Esophagus (tissue), 2 donors: ENCODE measurements around the gene LILRB1. TPM values are rescaled to one million over a fixed set of nuclear protein-coding genes. Genes with fewer than 3 reads are reported as not detected.
"Not testable (repeated sequence)": the region's sequence is repeated elsewhere in the genome, so short reads cannot be mapped to it uniquely, and the experiment has no call there.

ENCODE experiments used
- H3K27ac ChIP-seq, 2 donors: one replicate each; pipeline ENCODE4 v1.5.1; 2013; ENCODE audit warnings: low read depth in 2 of 2, mild to moderate bottlenecking in 2 of 2, inconsistent platforms in 1 of 2, low read length in 1 of 2, moderate library complexity in 1 of 2
- H3K27me3 ChIP-seq, 2 donors: one replicate each; pipeline ENCODE4 v1.6.1; 2013; ENCODE audit warnings: low read length in 2 of 2, control low read depth in 1 of 2, mild to moderate bottlenecking in 1 of 2; ENCODE audit not compliant: insufficient read depth in 2 of 2, control insufficient read depth in 1 of 2
- H3K36me3 ChIP-seq, 2 donors: one replicate each; pipeline ENCODE4 v1.6.1; 2013; ENCODE audit warnings: low read length in 1 of 2; ENCODE audit not compliant: control insufficient read depth in 2 of 2, insufficient read depth in 2 of 2
- H3K4me1 ChIP-seq, 2 donors: one replicate each; pipeline ENCODE4 v1.6.1; 2013; ENCODE audit warnings: low read length in 1 of 2; ENCODE audit not compliant: control insufficient read depth in 2 of 2, insufficient read depth in 2 of 2
- H3K4me3 ChIP-seq, 2 donors: one replicate each; pipeline ENCODE4 v1.5.1; 2013; ENCODE audit warnings: low read length in 2 of 2, mild to moderate bottlenecking in 2 of 2, low read depth in 1 of 2, moderate library complexity in 1 of 2
- H3K9me3 ChIP-seq, 2 donors: one replicate each; pipeline ENCODE4 v1.6.1; 2013; ENCODE audit warnings: mild to moderate bottlenecking in 2 of 2, low read depth in 1 of 2, low read length in 1 of 2, moderate library complexity in 1 of 2; ENCODE audit not compliant: control insufficient read depth in 2 of 2, insufficient read depth in 1 of 2
- WGBS, 2 donors: extraction: QIAGEN DNeasy Blood & Tissue Kit; methylation state at CpG; one replicate each; pipeline ENCODE4 v1.1.7; 2013; 5-methylcytosine and 5-hydroxymethylcytosine counted together
- polyA plus RNA-seq, 2 donors: library from polyadenylated mRNA; stranded (reverse); fragments of 200-250 nt; gene quantifications; one replicate each; pipeline ENCODE4 v1.2.3, GENCODE V29; 2013
- donor health status: healthy with polysubstance abuse.
- donor health status: Bipolar disorder and iron deficiency.

The LILRB1 gene
- polyA plus RNA-seq, 2 donors: 0.46 to 0.55 TPM

GRCh38 chr19:54633401-54633800 is 3.1 kb downstream of the LILRB1 start:
- peaks cover 0 to 2% of the 10 kb centered on the region in 2 donors for H3K4me1 ChIP-seq
- H3K4me3 ChIP-seq: no peak overlapping the region
- 60 to 66% methylated on average over 7 of the region's 7 CpGs for WGBS, 2 donors
- H3K9me3 ChIP-seq: no peaks in the 10 kb centered on the region
- H3K36me3 ChIP-seq: no peaks in the 10 kb centered on the region
- no peak overlapping the region for H3K27ac ChIP-seq
- peaks cover 0 to 3% of the 10 kb centered on the region in 2 donors for H3K27me3 ChIP-seq

GRCh38 chr19:54636081-54636480 is 5.8 kb downstream of the LILRB1 start:
- H3K27ac ChIP-seq, H3K36me3 ChIP-seq, H3K27me3 ChIP-seq, H3K9me3 ChIP-seq, H3K4me3 ChIP-seq, H3K4me1 ChIP-seq: not testable (repeated sequence)
- WGBS, 2 donors: 16 to 24% methylated on average over 12 of the region's 12 CpGs

- Histone ChIP-seq H3K4me3 (no peak overlapping the region), H3K27ac (no peak overlapping the region), H3K9me3 (no peaks in the 10 kb centered on the region), H3K36me3 (no peaks in the 10 kb centered on the region), H3K27me3 (no peaks in the 10 kb centered on the region), H3K4me1 (no peaks in the 10 kb centered on the region)
- 91 to 92% methylated on average over 18 of the region's 18 CpGs for WGBS, 2 donors
Observed at GRCh38 chr19:54638683-54639082, 8.4 kb downstream of the LILRB1 start.

GRCh38 chr19:54642953-54643352 is 12.7 kb downstream of the LILRB1 start:
- not testable (repeated sequence) for H3K9me3 ChIP-seq, H3K27ac ChIP-seq, H3K4me1 ChIP-seq, H3K4me3 ChIP-seq, H3K27me3 ChIP-seq, H3K36me3 ChIP-seq
- WGBS, 2 donors: 50 to 64% methylated on average over 5 of the region's 5 CpGs

GRCh38 chr19:54643583-54643982 is 13.3 kb downstream of the LILRB1 start:
- H3K4me3 ChIP-seq, H3K9me3 ChIP-seq, H3K27ac ChIP-seq, H3K4me1 ChIP-seq, H3K27me3 ChIP-seq, H3K36me3 ChIP-seq: not testable (repeated sequence)
- WGBS, 2 donors: 58 to 74% methylated on average over 4 to 6 of the region's 6 CpGs

GRCh38 chr19:54644056-54644455 is 13.8 kb downstream of the LILRB1 start:
- WGBS, 2 donors: 69 to 71% methylated on average over 5 of the region's 5 CpGs
- Histone ChIP-seq H3K27ac (no peak overlapping the region), H3K9me3 (no peaks in the 10 kb centered on the region), H3K4me1 (no peaks in the 10 kb centered on the region), H3K4me3 (no peak overlapping the region), H3K36me3 (no peaks in the 10 kb centered on the region), H3K27me3 (no peaks in the 10 kb centered on the region)

- WGBS, 2 donors: 86 to 91% methylated on average over 19 of the region's 19 CpGs
- H3K27ac ChIP-seq: no peak overlapping the region
- no peaks in the 10 kb centered on the region for H3K36me3 ChIP-seq
- no peak overlapping the region for H3K4me3 ChIP-seq
- H3K4me1 ChIP-seq: no peaks in the 10 kb centered on the region
- no peaks in the 10 kb centered on the region for H3K9me3 ChIP-seq
- H3K27me3 ChIP-seq: no peaks in the 10 kb centered on the region
Observed at GRCh38 chr19:54646331-54646841, 16.1 kb downstream of the LILRB1 start.

- no peaks in the 10 kb centered on the region for H3K27me3 ChIP-seq
- WGBS, 2 donors: 48 to 56% methylated on average over 4 of the region's 4 CpGs
- no peak overlapping the region for H3K4me3 ChIP-seq
- H3K27ac ChIP-seq: no peak overlapping the region
- no peaks in the 10 kb centered on the region for H3K36me3 ChIP-seq
- no peaks in the 10 kb centered on the region for H3K9me3 ChIP-seq
- H3K4me1 ChIP-seq: no peaks in the 10 kb centered on the region
Observed at GRCh38 chr19:54648129-54648528, 17.8 kb downstream of the LILRB1 start.

GRCh38 chr19:54650108-54650655 is 19.9 kb downstream of the LILRB1 start:
- no peaks in the 10 kb centered on the region for H3K9me3 ChIP-seq
- no peak overlapping the region for H3K4me3 ChIP-seq
- no peaks in the 10 kb centered on the region for H3K36me3 ChIP-seq
- WGBS, 2 donors: 82 to 89% methylated on average over 5 to 6 of the region's 6 CpGs
- H3K4me1 ChIP-seq: no peaks in the 10 kb centered on the region
- no peak overlapping the region for H3K27ac ChIP-seq
- H3K27me3 ChIP-seq: no peaks in the 10 kb centered on the region

GRCh38 chr19:54653181-54653809 is 23.0 kb downstream of the LILRB1 start:
- 33 to 37% methylated on average over 6 of the region's 6 CpGs for WGBS, 2 donors
- Histone ChIP-seq H3K4me3 (no peak overlapping the region), H3K9me3 (no peaks in the 10 kb centered on the region), H3K4me1 (no peaks in the 10 kb centered on the region), H3K36me3 (no peaks in the 10 kb centered on the region), H3K27ac (no peak overlapping the region), H3K27me3 (no peaks in the 10 kb centered on the region)
